Vagina (tissue), 2 donors: ENCODE data around the gene SLC5A10.

Experiments
- CTCF ChIP-seq, 3 experiments: fragments of 450-650 bp in 2 of 3; fragments of 200-600 bp in 1 of 3; sonication (generic) in 1 of 3; IDR thresholded peaks; one replicate each; pipeline ENCODE4 v1.5.1; 2017 to 2019; ENCODE audit warnings: antibody characterized with exemption in 3 of 3, mild to moderate bottlenecking in 2 of 3, moderate library complexity in 2 of 3
- POLR2A ChIP-seq, 2 donors: fragments of 450-650 bp; IDR thresholded peaks; one replicate each; pipeline ENCODE4 v1.6.1; 2017; ENCODE audit warnings: antibody characterized with exemption in 2 of 2, mild to moderate bottlenecking in 2 of 2, moderate library complexity in 2 of 2
- POLR2AphosphoS5 ChIP-seq, 2 donors: sonication (generic); formaldehyde crosslinking; IDR thresholded peaks; one replicate each; pipeline ENCODE4 v1.9.0; 2017; ENCODE audit warnings: antibody characterized with exemption in 2 of 2, mild to moderate bottlenecking in 2 of 2, low read depth in 1 of 2; ENCODE audit not compliant: insufficient read depth in 1 of 2

GRCh38 chr17:18965530-18966236 lies 13.7 kb downstream of the SLC5A10 start:
- TF ChIP-seq CTCF (IDR thresholded peaks at IDR 0.05) (no peak), POLR2A (IDR thresholded peaks at IDR 0.05) (no peak), POLR2AphosphoS5 (IDR thresholded peaks at IDR 0.05; ENCODE audit: insufficient read depth in 1 of 2, low read depth in 1 of 2) (no peak)
